ENCODE measurements around the gene POMGNT1. TPM values are rescaled to one million over a fixed set of nuclear protein-coding genes. Genes with fewer than 3 reads are reported as not detected.
A peak's percentile ranks its signal among the peaks of the same experiment; 100 is the strongest.

The POMGNT1 gene
- total and polyA plus RNA-seq, 2 donors (not counting 3 experiments of a cell fraction or from before 2014, with no cell fraction given) = 64.4 to 67.5 TPM

GRCh38 chr1:46166521-46167462, 31.4 kb downstream of the POMGNT1 start:
- H2AFZ ChIP-seq (ENCODE audit: low read depth, low read length) = peak overlapping the region; percentile 99
- peaks cover 0 to 17% of the 10 kb centered on the region in 2 experiments for H3K27me3 ChIP-seq (ENCODE audit: control insufficient read depth in 2 of 2, insufficient read depth in 2 of 2, low read length in 2 of 2)
- peak overlapping the region; percentile 18 to 42 (median 41) for H3K4me3 ChIP-seq (replicated peaks in 1 of 3; ENCODE audit: insufficient read depth in 1 of 3, low read depth in 1 of 3, low read length in 3 of 3)
- H3K4me2 ChIP-seq (ENCODE audit: insufficient read depth, low read length) = peak overlapping the region; percentile 55
- H4K20me1 ChIP-seq (replicated peaks; ENCODE audit: control insufficient read depth, extremely low read depth, insufficient read depth, low read length) = no peaks in the 10 kb centered on the region
- ChIA-PET CTCF (interaction anchor here (0.9 to 2.8 kb wide), 3 partner anchors 39 to 127 kb away, joined by 3 to 8 read pairs (median 4); no protein-coding TSS in a partner anchor), POLR2A (interaction anchor here (1.8 kb wide), 1 partner anchor 35 kb away, joined by 8 read pairs; the partner anchor contains the start of gene PIK3R3)
- H3K36me3 ChIP-seq (ENCODE audit: control insufficient read depth in 2 of 2, extremely low read depth in 1 of 2, insufficient read depth in 2 of 2, low read length in 2 of 2) = no peaks in the 10 kb centered on the region
- H3K9me1 ChIP-seq (replicated peaks; ENCODE audit: control insufficient read depth, extremely low read depth, insufficient read depth, low read length) = no peaks in the 10 kb centered on the region
- FAIRE-seq (peak; percentile 70), DNase-seq (ENCODE audit: low read depth, low spot score) (peak; percentile 37)
- H3K9ac ChIP-seq (replicated peaks; ENCODE audit: extremely low read depth, insufficient read depth, low read length) = peak overlapping the region; percentile 11
- no TSS peak for BruUV-seq (replicated peaks)
- peaks cover 11% of the 10 kb centered on the region for H3K4me1 ChIP-seq (ENCODE audit: control insufficient read depth, extremely low read depth, insufficient read depth, low read length)
- TF ChIP-seq FOS (IDR thresholded peaks at IDR 0.05; ENCODE audit: borderline replicate concordance, insufficient read depth, low read length) = no peak
- TF ChIP-seq MAX (IDR thresholded peaks at IDR 0.05; ENCODE audit: insufficient read depth, insufficient read length) = no peak
- TF ChIP-seq MYC (IDR thresholded peaks at IDR 0.05; ENCODE audit: low read depth, low read length) = no peak
- no peak for TF ChIP-seq JUN (IDR thresholded peaks at IDR 0.05; ENCODE audit: borderline replicate concordance, insufficient read depth, insufficient read length, low read depth)
- no peak for TF ChIP-seq GATA2 (IDR thresholded peaks at IDR 0.05; ENCODE audit: insufficient read depth, insufficient read length, low read depth, low read length)
- no peak for TF ChIP-seq POLR2AphosphoS5 (IDR thresholded peaks at IDR 0.05; ENCODE audit: insufficient read depth, low read depth, low read length)
- no peak for TF ChIP-seq EZH2 (IDR thresholded peaks at IDR 0.05; ENCODE audit: borderline replicate concordance, low read depth, low read length, severe bottlenecking)
- no peak for TF ChIP-seq POLR2A (IDR thresholded peaks at IDR 0.05; ENCODE audit: low read depth, low read length)
- no peak for TF ChIP-seq CTCF (IDR thresholded peaks at IDR 0.05; ENCODE audit: extremely low read depth in 1 of 2, insufficient read depth in 1 of 2, low read depth in 1 of 2, low read length in 2 of 2)
- no peaks in the 10 kb centered on the region for H3K79me2 ChIP-seq (ENCODE audit: control insufficient read depth, insufficient read depth, low read length)
- H3K9me3 ChIP-seq (replicated peaks; ENCODE audit: control insufficient read depth, insufficient read depth, low read length) = no peaks in the 10 kb centered on the region
- dilution Hi-C loops (cut with MboI; ENCODE audit: extremely low pct_ligation_motif_present, low sequenced_read_pairs) (no loop called here), intact Hi-C loops (cut with micrococcal nuclease) (loop anchor here (2.0 kb wide), 1 partner anchor 34 kb away; the partner anchor contains the start of gene PIK3R3)
- no peak overlapping the region for H3K27ac ChIP-seq (ENCODE audit: insufficient read depth, low read depth, low read length)
